GM23338 (cell line): ENCODE measurements around the gene MFSD8. TPM values are rescaled to one million over a fixed set of nuclear protein-coding genes. Genes with fewer than 3 reads are reported as not detected.

Source experiments
- ATAC-seq: fragments of 200-7000 bp; cut with Tn5 transposase; 3 replicates; pipeline ENCODE4 v1.9.1; 2020
- DNase-seq: peaks from one replicate; pipeline ENCODE4 v3.0.0-alpha.2; 2015; ENCODE audit warnings: low spot score
- H2AFZ ChIP-seq: fragments of 200-600 bp; sonication (generic); 2 replicates; pipeline ENCODE4 v1.8.0; 2016; ENCODE audit warnings: antibody characterized with exemption, mild to moderate bottlenecking, moderate library complexity
- H3F3A ChIP-seq: fragments of 200-600 bp; sonication (generic); replicated peaks from 2 replicates; pipeline ENCODE4 v1.8.0; 2017; ENCODE audit warnings: antibody characterized with exemption, mixed run types, low read depth
- H3K27ac ChIP-seq: fragments of 200-600 bp; sonication (generic); 2 replicates; pipeline ENCODE4 v1.6.1; 2016; ENCODE audit warnings: low read depth
- H3K27me3 ChIP-seq: fragments of 200-600 bp; sonication (generic); 2 replicates; pipeline ENCODE4 v1.8.0; 2016; ENCODE audit warnings: mild to moderate bottlenecking, mixed run types, moderate library complexity; ENCODE audit not compliant: insufficient read depth
- H3K36me3 ChIP-seq: fragments of 200-600 bp; sonication (generic); 2 replicates; pipeline ENCODE4 v1.8.0; 2016; ENCODE audit warnings: mild to moderate bottlenecking; ENCODE audit not compliant: insufficient read depth
- H3K4me1 ChIP-seq: fragments of 200-600 bp; sonication (generic); 2 replicates; pipeline ENCODE4 v1.8.0; 2016; ENCODE audit warnings: mild to moderate bottlenecking, moderate library complexity; ENCODE audit not compliant: insufficient read depth
- H3K4me2 ChIP-seq: fragments of 200-600 bp; sonication (generic); 2 replicates; pipeline ENCODE4 v1.7.1; 2017; ENCODE audit warnings: mixed run types
- H3K4me3 ChIP-seq: fragments of 200-600 bp; sonication (generic); 2 replicates; pipeline ENCODE4 v1.6.1; 2016; ENCODE audit warnings: mixed run types
- H3K79me2 ChIP-seq: fragments of 200-600 bp; sonication (generic); replicated peaks from 2 replicates; pipeline ENCODE4 v1.8.0; 2017; ENCODE audit warnings: mild to moderate bottlenecking; ENCODE audit not compliant: insufficient read depth
- H3K9me2 ChIP-seq: fragments of 200-600 bp; sonication (generic); 2 replicates; pipeline ENCODE4 v1.8.0; 2017; ENCODE audit not compliant: insufficient read depth
- H4K20me1 ChIP-seq: fragments of 200-600 bp; sonication (generic); replicated peaks from 2 replicates; pipeline ENCODE4 v1.8.0; 2017; ENCODE audit warnings: mild to moderate bottlenecking; ENCODE audit not compliant: insufficient read depth
- H3K27ac Mint-ChIP-seq: 2 replicates; pipeline ENCODE4 v1.8.0; 2020; ENCODE audit warnings: inconsistent platforms, mild to moderate bottlenecking, moderate library complexity, mixed read lengths
- H3K27me3 Mint-ChIP-seq: 3 replicates; pipeline ENCODE4 v1.8.0; 2022; ENCODE audit warnings: low read depth, mild to moderate bottlenecking, moderate library complexity, mixed read lengths, inconsistent platforms; ENCODE audit not compliant: insufficient read depth, poor library complexity
- H3K36me3 Mint-ChIP-seq: 3 replicates; pipeline ENCODE4 v1.8.0; 2021; ENCODE audit warnings: low read depth, mild to moderate bottlenecking, inconsistent platforms, moderate library complexity, mixed read lengths
- H3K4me1 Mint-ChIP-seq: 3 replicates; pipeline ENCODE4 v1.8.0; 2020; ENCODE audit warnings: mild to moderate bottlenecking, inconsistent platforms, mixed read lengths
- H3K4me3 Mint-ChIP-seq: 3 replicates; pipeline ENCODE4 v1.8.0; 2021; ENCODE audit warnings: moderate library complexity, mild to moderate bottlenecking, inconsistent platforms, mixed read lengths
- H3K9me3 Mint-ChIP-seq: 3 replicates; pipeline ENCODE4 v1.8.0; 2020; ENCODE audit warnings: moderate library complexity, mild to moderate bottlenecking, inconsistent platforms, mixed read lengths
- CREB1 ChIP-seq: fragments of 250-450 bp; sonication (Bioruptor Pico); IDR thresholded peaks from 2 replicates; pipeline ENCODE4 v1.5.0; 2020; ENCODE audit warnings: low read depth, mild to moderate bottlenecking, moderate library complexity
- CTCF ChIP-seq, 2 experiments: fragments of 200-600 bp in 1 of 2; sonication (generic) in 1 of 2; conservative IDR thresholded peaks; 2 replicates each; pipeline versions ENCODE4 v1.5.1 to v1.6.1; 2016 to 2017; ENCODE audit warnings: antibody characterized with exemption in 2 of 2, low read depth in 2 of 2, mild to moderate bottlenecking in 2 of 2, moderate library complexity in 1 of 2
- EZH2phosphoT487 ChIP-seq: fragments of 200-600 bp; sonication (generic); IDR thresholded peaks from one replicate; pipeline ENCODE4 v1.8.1; 2018; ENCODE audit warnings: antibody characterized with exemption; ENCODE audit not compliant: unreplicated experiment
- STAT1 ChIP-seq: IDR thresholded peaks from one replicate; pipeline ENCODE4 v1.6.1; 2016; ENCODE audit warnings: antibody characterized with exemption; ENCODE audit not compliant: unreplicated experiment
- ZNF114 ChIP-seq: fragments of 250-450 bp; sonication (Bioruptor Pico); IDR thresholded peaks from 2 replicates; pipeline ENCODE4 v1.5.0; 2020; ENCODE audit warnings: mild to moderate bottlenecking, moderate library complexity
- polyA plus RNA-seq: library from polyadenylated mRNA; unstranded; fragments of >200 nt; fragmentation: Nextera tagmentation; extraction: Ambion mirVana; gene quantifications from 2 replicates; pipeline ENCODE4 v1.2.1, GENCODE V29; 2016
- total RNA-seq: library from RNA; depleted of rRNA; stranded (reverse); fragments of >200 nt; shearing (Covaris generic); gene quantifications from 2 replicates; pipeline ENCODE4 v1.2.3, GENCODE V29; 2014
- TF ChIP-seq, protein P1 (sequence below): fragments of 250-450 bp; sonication (Bioruptor Pico); IDR thresholded peaks from 2 replicates; pipeline ENCODE4 v1.5.0; 2020; ENCODE audit warnings: mild to moderate bottlenecking, moderate library complexity
- TF ChIP-seq, protein P2 (sequence below): IDR thresholded peaks from one replicate; pipeline ENCODE4 v1.6.1; 2018; ENCODE audit warnings: antibody characterized with exemption; ENCODE audit not compliant: unreplicated experiment

Gene MFSD8
- total and polyA plus RNA-seq, 2 experiments from 2014 or later = 23.6 to 24.0 TPM

DNA sequence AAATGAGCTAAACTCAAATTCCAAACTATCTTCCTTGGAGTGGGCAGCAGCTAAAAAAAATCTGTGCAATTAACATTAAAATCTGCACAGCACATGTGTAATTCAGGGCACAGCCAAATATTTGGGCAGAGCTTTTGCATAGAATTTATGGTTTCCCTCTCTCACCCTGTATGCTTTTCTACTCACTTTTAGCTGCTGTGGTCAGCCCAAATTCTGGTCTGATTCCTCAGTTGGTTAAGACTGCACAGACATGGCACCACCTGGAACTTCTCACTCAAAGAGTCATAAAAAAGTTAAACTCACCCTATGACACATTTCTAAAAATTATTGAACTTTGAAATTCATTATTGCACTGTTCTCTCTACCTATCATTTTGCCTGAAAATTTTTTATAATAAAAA, 89.2 kb downstream of the MFSD8 start:
- no peak for DNase-seq
- Histone ChIP-seq H3K27ac (no peak overlapping the region), H4K20me1 (no peaks in the 10 kb centered on the region), H3K27me3 (no peaks in the 10 kb centered on the region), H3K4me2 (no peak overlapping the region), H3K9me2 (no peaks in the 10 kb centered on the region), H3F3A (no peaks in the 10 kb centered on the region), H2AFZ (no peak overlapping the region), H3K4me3 (no peak overlapping the region), H3K79me2 (peaks cover 6% of the 10 kb centered on the region; the same call in 1 of the 2 replicates), H3K4me1 (no peaks in the 10 kb centered on the region), H3K36me3 (no peaks in the 10 kb centered on the region)
- Mint-ChIP-seq H3K36me3 (peaks cover 8% of the 10 kb centered on the region; the same call in 1 of the 3 replicates), H3K27ac (no peak overlapping the region), H3K9me3 (no peaks in the 10 kb centered on the region), H3K4me1 (peaks cover 4% of the 10 kb centered on the region), H3K27me3 (peaks cover 4% of the 10 kb centered on the region), H3K4me3 (no peak overlapping the region)
- no peak for TF ChIP-seq CTCF (conservative IDR thresholded peaks at IDR 0.05; ENCODE audit: low read depth in 2 of 2)
- TF ChIP-seq, protein P1, sequence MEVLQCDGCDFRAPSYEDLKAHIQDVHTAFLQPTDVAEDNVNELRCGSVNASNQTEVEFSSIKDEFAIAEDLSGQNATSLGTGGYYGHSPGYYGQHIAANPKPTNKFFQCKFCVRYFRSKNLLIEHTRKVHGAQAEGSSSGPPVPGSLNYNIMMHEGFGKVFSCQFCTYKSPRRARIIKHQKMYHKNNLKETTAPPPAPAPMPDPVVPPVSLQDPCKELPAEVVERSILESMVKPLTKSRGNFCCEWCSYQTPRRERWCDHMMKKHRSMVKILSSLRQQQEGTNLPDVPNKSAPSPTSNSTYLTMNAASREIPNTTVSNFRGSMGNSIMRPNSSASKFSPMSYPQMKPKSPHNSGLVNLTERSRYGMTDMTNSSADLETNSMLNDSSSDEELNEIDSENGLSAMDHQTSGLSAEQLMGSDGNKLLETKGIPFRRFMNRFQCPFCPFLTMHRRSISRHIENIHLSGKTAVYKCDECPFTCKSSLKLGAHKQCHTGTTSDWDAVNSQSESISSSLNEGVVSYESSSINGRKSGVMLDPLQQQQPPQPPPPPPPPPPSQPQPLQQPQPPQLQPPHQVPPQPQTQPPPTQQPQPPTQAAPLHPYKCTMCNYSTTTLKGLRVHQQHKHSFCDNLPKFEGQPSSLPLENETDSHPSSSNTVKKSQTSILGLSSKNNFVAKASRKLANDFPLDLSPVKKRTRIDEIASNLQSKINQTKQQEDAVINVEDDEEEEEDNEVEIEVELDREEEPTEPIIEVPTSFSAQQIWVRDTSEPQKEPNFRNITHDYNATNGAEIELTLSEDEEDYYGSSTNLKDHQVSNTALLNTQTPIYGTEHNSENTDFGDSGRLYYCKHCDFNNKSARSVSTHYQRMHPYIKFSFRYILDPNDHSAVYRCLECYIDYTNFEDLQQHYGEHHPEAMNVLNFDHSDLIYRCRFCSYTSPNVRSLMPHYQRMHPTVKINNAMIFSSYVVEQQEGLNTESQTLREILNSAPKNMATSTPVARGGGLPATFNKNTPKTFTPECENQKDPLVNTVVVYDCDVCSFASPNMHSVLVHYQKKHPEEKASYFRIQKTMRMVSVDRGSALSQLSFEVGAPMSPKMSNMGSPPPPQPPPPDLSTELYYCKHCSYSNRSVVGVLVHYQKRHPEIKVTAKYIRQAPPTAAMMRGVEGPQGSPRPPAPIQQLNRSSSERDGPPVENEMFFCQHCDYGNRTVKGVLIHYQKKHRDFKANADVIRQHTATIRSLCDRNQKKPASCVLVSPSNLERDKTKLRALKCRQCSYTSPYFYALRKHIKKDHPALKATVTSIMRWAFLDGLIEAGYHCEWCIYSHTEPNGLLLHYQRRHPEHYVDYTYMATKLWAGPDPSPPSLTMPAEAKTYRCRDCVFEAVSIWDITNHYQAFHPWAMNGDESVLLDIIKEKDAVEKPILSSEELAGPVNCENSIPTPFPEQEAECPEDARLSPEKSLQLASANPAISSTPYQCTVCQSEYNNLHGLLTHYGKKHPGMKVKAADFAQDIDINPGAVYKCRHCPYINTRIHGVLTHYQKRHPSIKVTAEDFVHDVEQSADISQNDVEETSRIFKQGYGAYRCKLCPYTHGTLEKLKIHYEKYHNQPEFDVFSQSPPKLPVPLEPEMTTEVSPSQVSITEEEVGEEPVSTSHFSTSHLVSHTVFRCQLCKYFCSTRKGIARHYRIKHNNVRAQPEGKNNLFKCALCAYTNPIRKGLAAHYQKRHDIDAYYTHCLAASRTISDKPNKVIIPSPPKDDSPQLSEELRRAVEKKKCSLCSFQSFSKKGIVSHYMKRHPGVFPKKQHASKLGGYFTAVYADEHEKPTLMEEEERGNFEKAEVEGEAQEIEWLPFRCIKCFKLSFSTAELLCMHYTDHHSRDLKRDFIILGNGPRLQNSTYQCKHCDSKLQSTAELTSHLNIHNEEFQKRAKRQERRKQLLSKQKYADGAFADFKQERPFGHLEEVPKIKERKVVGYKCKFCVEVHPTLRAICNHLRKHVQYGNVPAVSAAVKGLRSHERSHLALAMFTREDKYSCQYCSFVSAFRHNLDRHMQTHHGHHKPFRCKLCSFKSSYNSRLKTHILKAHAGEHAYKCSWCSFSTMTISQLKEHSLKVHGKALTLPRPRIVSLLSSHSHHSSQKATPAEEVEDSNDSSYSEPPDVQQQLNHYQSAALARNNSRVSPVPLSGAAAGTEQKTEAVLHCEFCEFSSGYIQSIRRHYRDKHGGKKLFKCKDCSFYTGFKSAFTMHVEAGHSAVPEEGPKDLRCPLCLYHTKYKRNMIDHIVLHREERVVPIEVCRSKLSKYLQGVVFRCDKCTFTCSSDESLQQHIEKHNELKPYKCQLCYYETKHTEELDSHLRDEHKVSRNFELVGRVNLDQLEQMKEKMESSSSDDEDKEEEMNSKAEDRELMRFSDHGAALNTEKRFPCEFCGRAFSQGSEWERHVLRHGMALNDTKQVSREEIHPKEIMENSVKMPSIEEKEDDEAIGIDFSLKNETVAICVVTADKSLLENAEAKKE (CRISPR knock-in tag) = no peak
- no peak for TF ChIP-seq CREB1 (CRISPR knock-in tag)
- no peak for ATAC-seq

- no peak for ATAC-seq
- H3K4me2 ChIP-seq = no peak overlapping the region
- H3K27me3 ChIP-seq = no peaks in the 10 kb centered on the region
- H3K27ac Mint-ChIP-seq = peak overlapping the region; percentile 45; the same call in 1 of the 2 replicates
- peaks cover 5% of the 10 kb centered on the region; the same call in 1 of the 2 replicates for H3K79me2 ChIP-seq
- no peaks in the 10 kb centered on the region for H3K9me2 ChIP-seq
- H4K20me1 ChIP-seq = no peaks in the 10 kb centered on the region
- no peak overlapping the region for H2AFZ ChIP-seq
- no peak overlapping the region for H3K27ac ChIP-seq
- no peaks in the 10 kb centered on the region for H3K36me3 ChIP-seq
- no peaks in the 10 kb centered on the region for H3K4me1 ChIP-seq
- no peak for DNase-seq
- peaks cover 8% of the 10 kb centered on the region; the same call in 1 of the 3 replicates for H3K36me3 Mint-ChIP-seq
- H3K4me1 Mint-ChIP-seq = peaks cover 4% of the 10 kb centered on the region; the same call in 2 of the 3 replicates
- no peak overlapping the region for H3K4me3 Mint-ChIP-seq
- no peaks in the 10 kb centered on the region for H3K27me3 Mint-ChIP-seq
- H3K9me3 Mint-ChIP-seq = no peaks in the 10 kb centered on the region
- H3F3A ChIP-seq = no peaks in the 10 kb centered on the region
- H3K4me3 ChIP-seq = no peak overlapping the region
- TF ChIP-seq CTCF (conservative IDR thresholded peaks at IDR 0.05; ENCODE audit: low read depth in 2 of 2) = no peak
- TF ChIP-seq EZH2phosphoT487 = no peak
- TF ChIP-seq, protein P2, sequence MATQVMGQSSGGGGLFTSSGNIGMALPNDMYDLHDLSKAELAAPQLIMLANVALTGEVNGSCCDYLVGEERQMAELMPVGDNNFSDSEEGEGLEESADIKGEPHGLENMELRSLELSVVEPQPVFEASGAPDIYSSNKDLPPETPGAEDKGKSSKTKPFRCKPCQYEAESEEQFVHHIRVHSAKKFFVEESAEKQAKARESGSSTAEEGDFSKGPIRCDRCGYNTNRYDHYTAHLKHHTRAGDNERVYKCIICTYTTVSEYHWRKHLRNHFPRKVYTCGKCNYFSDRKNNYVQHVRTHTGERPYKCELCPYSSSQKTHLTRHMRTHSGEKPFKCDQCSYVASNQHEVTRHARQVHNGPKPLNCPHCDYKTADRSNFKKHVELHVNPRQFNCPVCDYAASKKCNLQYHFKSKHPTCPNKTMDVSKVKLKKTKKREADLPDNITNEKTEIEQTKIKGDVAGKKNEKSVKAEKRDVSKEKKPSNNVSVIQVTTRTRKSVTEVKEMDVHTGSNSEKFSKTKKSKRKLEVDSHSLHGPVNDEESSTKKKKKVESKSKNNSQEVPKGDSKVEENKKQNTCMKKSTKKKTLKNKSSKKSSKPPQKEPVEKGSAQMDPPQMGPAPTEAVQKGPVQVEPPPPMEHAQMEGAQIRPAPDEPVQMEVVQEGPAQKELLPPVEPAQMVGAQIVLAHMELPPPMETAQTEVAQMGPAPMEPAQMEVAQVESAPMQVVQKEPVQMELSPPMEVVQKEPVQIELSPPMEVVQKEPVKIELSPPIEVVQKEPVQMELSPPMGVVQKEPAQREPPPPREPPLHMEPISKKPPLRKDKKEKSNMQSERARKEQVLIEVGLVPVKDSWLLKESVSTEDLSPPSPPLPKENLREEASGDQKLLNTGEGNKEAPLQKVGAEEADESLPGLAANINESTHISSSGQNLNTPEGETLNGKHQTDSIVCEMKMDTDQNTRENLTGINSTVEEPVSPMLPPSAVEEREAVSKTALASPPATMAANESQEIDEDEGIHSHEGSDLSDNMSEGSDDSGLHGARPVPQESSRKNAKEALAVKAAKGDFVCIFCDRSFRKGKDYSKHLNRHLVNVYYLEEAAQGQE = no peak
- no peak for TF ChIP-seq ZNF114 (CRISPR knock-in tag)
- no peak for TF ChIP-seq STAT1
Observed at GRCh38 chr4:127870688-127871087, 94.3 kb downstream of the MFSD8 start.
